Esophagus muscularis mucosa (tissue), 3 donors: ENCODE measurements around the gene SLC17A8.

ENCODE experiments used
- CTCF ChIP-seq, 3 experiments: fragments of 200-600 bp in 2 of 3; fragments of 450-650 bp in 1 of 3; sonication (generic) in 2 of 3; IDR thresholded peaks; one replicate each; pipeline ENCODE4 v1.5.1; 2017 to 2019; ENCODE audit warnings: antibody characterized with exemption in 3 of 3, mild to moderate bottlenecking in 2 of 3, moderate library complexity in 1 of 3
- POLR2A ChIP-seq: fragments of 450-650 bp; IDR thresholded peaks from one replicate; pipeline ENCODE4 v1.6.1; 2017; ENCODE audit warnings: antibody characterized with exemption, moderate library complexity, mild to moderate bottlenecking, low read depth

GRCh38 chr12:100359822-100360221, 2.9 kb downstream of the SLC17A8 start:
- TF ChIP-seq CTCF (IDR thresholded peaks at IDR 0.05) = no peak
- TF ChIP-seq POLR2A = no peak
